ENCODE data around the gene PIGU. TPM values are rescaled to one million over a fixed set of nuclear protein-coding genes. Genes with fewer than 3 reads are reported as not detected.

PIGU gene
- total and polyA plus RNA-seq, 9 of the 15 experiments (the other 6 are each of a cell fraction or from before 2014, with no cell fraction given): 6.5 to 100 (median 28.1) TPM

DNA sequence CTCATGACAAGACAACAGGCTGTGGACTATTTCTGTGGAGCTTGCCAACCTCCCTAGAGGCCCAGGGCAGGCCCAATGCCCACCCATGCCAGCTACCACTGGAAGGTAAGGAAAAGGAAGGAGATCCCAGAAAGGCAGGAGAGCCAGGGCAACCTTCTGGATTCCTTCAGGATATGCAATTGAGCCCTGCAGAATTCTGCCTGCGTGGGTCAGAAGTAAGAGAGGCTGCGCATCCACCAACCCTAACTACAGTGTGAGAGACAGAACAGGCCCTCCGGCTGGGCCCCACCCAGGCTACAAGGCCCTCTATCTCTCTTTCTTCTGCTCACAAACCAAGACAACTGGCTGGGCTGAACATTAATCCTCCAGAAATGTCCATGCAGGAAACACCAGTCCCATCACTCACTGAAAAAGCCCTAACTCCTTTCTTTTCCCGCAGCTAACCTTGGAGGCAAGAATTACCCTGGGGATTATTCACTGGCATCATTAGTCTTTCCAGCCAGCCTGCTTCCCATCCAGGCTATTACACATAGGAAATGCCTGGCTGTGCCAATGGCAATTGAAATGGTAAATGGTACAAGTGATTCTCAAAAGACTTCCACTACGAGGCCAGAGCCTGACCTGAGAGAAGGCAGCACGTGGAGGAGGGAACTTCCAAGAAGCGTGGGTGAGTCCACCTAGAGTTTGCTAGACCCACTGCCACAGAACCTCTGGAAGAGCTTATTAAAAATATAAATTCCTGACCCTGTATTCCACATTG, 103.2 kb downstream of the PIGU start (continued):
- TF ChIP-seq CBFB (CRISPR knock-in tag; IDR thresholded peaks at IDR 0.05) (no peak), C11orf30 (IDR thresholded peaks at IDR 0.05; ENCODE audit: low read depth) (no peak), KLF16 (IDR thresholded peaks at IDR 0.05) (no peak)
- TF ChIP-seq, protein P1, sequence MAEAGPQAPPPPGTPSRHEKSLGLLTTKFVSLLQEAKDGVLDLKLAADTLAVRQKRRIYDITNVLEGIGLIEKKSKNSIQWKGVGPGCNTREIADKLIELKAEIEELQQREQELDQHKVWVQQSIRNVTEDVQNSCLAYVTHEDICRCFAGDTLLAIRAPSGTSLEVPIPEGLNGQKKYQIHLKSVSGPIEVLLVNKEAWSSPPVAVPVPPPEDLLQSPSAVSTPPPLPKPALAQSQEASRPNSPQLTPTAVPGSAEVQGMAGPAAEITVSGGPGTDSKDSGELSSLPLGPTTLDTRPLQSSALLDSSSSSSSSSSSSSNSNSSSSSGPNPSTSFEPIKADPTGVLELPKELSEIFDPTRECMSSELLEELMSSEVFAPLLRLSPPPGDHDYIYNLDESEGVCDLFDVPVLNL (CRISPR knock-in tag; IDR thresholded peaks at IDR 0.05; ENCODE audit: low read depth): no peak
- TF ChIP-seq, protein P2, sequence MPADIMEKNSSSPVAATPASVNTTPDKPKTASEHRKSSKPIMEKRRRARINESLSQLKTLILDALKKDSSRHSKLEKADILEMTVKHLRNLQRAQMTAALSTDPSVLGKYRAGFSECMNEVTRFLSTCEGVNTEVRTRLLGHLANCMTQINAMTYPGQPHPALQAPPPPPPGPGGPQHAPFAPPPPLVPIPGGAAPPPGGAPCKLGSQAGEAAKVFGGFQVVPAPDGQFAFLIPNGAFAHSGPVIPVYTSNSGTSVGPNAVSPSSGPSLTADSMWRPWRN (IDR thresholded peaks at IDR 0.05; ENCODE audit: low read depth): no peak

DNA sequence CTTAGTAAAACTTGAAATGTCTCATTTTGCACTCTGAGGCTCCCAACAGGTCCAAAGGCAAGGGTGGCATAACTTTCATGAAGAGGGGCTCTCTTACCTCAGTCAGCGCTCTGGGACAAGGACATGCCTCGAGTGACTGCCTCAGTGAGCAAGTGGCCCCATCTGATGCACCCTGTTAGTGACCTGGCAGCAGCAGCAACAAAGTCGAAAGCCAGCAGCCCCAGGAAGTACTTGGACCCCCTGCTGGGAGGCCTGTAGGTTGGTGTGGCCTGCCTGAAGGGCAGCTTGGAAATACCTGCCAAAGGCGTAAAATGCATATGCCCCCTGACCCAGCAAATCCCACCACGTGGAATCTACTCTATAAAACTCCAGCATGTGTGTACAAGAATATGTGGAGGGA, 105.1 kb downstream of the PIGU start:
- FAIRE-seq: no peak
- DNase-seq (ENCODE audit: extremely low read depth in 1 of 4, low spot score in 3 of 4): no peak
- ChIA-PET POLR2A (interaction anchor here (0.8 to 1.0 kb wide), 3 partner anchors 8 to 14 kb away, joined by 3 to 4 read pairs (median 3); no protein-coding TSS in a partner anchor), CTCF (ENCODE audit: low intra/inter-chr PET ratio) (no interaction called here)
- H3K79me2 ChIP-seq (ENCODE audit: control insufficient read depth, insufficient read depth, low read length): no peaks in the 10 kb centered on the region
- H3K9me3 ChIP-seq (replicated peaks; ENCODE audit: control insufficient read depth, insufficient read depth, low read depth, low read length): no peaks in the 10 kb centered on the region
- H3K4me3 ChIP-seq: no peak overlapping the region
- 76% methylated on average over 5 of the region's 5 CpGs for WGBS (ENCODE audit: insufficient coverage, low coverage, missing lambda C conversion rate)
- no peaks in the 10 kb centered on the region for H3K27me3 ChIP-seq (ENCODE audit: control insufficient read depth in 2 of 2, insufficient read depth in 2 of 2, low read length in 2 of 2)
- peak overlapping the region; percentile 50; the same call in 1 of the 3 replicates for H3K27ac ChIP-seq (ENCODE audit: extremely low read depth, low read depth, low read length)
- BruUV-seq (replicated peaks): no TSS peak
- intact Hi-C loops (cut with micrococcal nuclease) (no loop called here), in situ Hi-C loops (cut with MboI) (no loop called here)
- no peak overlapping the region for H2AFZ ChIP-seq (ENCODE audit: low read depth, low read length)
- peaks cover 17% of the 10 kb centered on the region; the same call in 2 of the 3 replicates for H3K36me3 ChIP-seq (ENCODE audit: control insufficient read depth, insufficient read depth, low read length)
- H3K9me1 ChIP-seq (ENCODE audit: control insufficient read depth, insufficient read depth, low read length): no peaks in the 10 kb centered on the region
- no peak for TF ChIP-seq ZNF354B (CRISPR knock-in tag; IDR thresholded peaks at IDR 0.05)
- no peak for TF ChIP-seq ZNF274 (IDR thresholded peaks at IDR 0.05; ENCODE audit: borderline replicate concordance, low read depth, low read length)
- no peak for TF ChIP-seq CBX1 (IDR thresholded peaks at IDR 0.05; ENCODE audit: low read depth)
- no peak for TF ChIP-seq CHD1 (IDR thresholded peaks at IDR 0.05; ENCODE audit: low read length)
- TF ChIP-seq, protein P3, sequence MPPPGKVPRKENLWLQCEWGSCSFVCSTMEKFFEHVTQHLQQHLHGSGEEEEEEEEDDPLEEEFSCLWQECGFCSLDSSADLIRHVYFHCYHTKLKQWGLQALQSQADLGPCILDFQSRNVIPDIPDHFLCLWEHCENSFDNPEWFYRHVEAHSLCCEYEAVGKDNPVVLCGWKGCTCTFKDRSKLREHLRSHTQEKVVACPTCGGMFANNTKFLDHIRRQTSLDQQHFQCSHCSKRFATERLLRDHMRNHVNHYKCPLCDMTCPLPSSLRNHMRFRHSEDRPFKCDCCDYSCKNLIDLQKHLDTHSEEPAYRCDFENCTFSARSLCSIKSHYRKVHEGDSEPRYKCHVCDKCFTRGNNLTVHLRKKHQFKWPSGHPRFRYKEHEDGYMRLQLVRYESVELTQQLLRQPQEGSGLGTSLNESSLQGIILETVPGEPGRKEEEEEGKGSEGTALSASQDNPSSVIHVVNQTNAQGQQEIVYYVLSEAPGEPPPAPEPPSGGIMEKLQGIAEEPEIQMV (tag; conservative IDR thresholded peaks at IDR 0.05; ENCODE audit: low read depth): no peak
- TF ChIP-seq, protein P4, sequence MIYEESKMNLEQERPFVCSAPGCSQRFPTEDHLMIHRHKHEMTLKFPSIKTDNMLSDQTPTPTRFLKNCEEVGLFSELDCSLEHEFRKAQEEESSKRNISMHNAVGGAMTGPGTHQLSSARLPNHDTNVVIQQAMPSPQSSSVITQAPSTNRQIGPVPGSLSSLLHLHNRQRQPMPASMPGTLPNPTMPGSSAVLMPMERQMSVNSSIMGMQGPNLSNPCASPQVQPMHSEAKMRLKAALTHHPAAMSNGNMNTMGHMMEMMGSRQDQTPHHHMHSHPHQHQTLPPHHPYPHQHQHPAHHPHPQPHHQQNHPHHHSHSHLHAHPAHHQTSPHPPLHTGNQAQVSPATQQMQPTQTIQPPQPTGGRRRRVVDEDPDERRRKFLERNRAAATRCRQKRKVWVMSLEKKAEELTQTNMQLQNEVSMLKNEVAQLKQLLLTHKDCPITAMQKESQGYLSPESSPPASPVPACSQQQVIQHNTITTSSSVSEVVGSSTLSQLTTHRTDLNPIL (CRISPR knock-in tag; IDR thresholded peaks at IDR 0.05): no peak
- no peak for TF ChIP-seq HNRNPLL (IDR thresholded peaks at IDR 0.05; ENCODE audit: low read depth, low read length, poor library complexity, severe bottlenecking)
- ATAC-seq: no peak
- no peak overlapping the region for H3K4me2 ChIP-seq (ENCODE audit: insufficient read depth, low read length)
- H3K4me1 ChIP-seq (replicated peaks in 1 of 2; ENCODE audit: control insufficient read depth in 2 of 2, insufficient read depth in 2 of 2, low read length in 2 of 2): peaks cover 0 to 15% of the 10 kb centered on the region in 2 experiments; a peak in 4 of 5 replicates
- H3K9ac ChIP-seq (ENCODE audit: insufficient read depth in 1 of 2, low read depth in 2 of 2, low read length in 2 of 2): no peak overlapping the region; a peak in 1 of 4 replicates
- peaks cover 3% of the 10 kb centered on the region; the same call in 1 of the 2 replicates for H4K20me1 ChIP-seq (replicated peaks; ENCODE audit: control insufficient read depth, insufficient read depth, low read length)

Data from K562 (cell line).